ENCODE data around the gene AP1G2.

AP1G2 gene

GRCh38 chr14:23536494-23536893 lies 31.1 kb downstream of the AP1G2 start:
- DNase-seq, result no peak

- DNase-seq, result no peak
Observed at GRCh38 chr14:23535943-23536342, 31.6 kb downstream of the AP1G2 start.

GRCh38 chr14:23533652-23534435 lies 33.7 kb downstream of the AP1G2 start:
- DNase-seq, result no peak

GRCh38 chr14:23532658-23533057 lies 34.9 kb downstream of the AP1G2 start:
- DNase-seq, result no peak

GRCh38 chr14:23531391-23531790 lies 36.2 kb downstream of the AP1G2 start:
- DNase-seq, result no peak

GRCh38 chr14:23530375-23531055 lies 37.1 kb downstream of the AP1G2 start:
- no peak for DNase-seq

GRCh38 chr14:23529016-23529415 lies 38.6 kb downstream of the AP1G2 start:
- no peak for DNase-seq

GRCh38 chr14:23528555-23528954 lies 39.0 kb downstream of the AP1G2 start:
- no peak for DNase-seq

- no peak for DNase-seq
Observed at GRCh38 chr14:23525611-23526010, 42.0 kb downstream of the AP1G2 start.

GRCh38 chr14:23524954-23525353 lies 42.6 kb downstream of the AP1G2 start:
- DNase-seq, result no peak

- DNase-seq, result no peak
Observed at GRCh38 chr14:23523229-23524016, 44.2 kb downstream of the AP1G2 start.

GRCh38 chr14:23522643-23523198 lies 44.9 kb downstream of the AP1G2 start:
- DNase-seq, result no peak

- no peak for DNase-seq
Observed at GRCh38 chr14:23521785-23522640, 45.6 kb downstream of the AP1G2 start.

GRCh38 chr14:23520899-23521533 lies 46.6 kb downstream of the AP1G2 start:
- DNase-seq, result no peak

GRCh38 chr14:23518709-23519108 lies 48.9 kb downstream of the AP1G2 start:
- DNase-seq, result no peak

GRCh38 chr14:23517650-23518326 lies 49.8 kb downstream of the AP1G2 start:
- DNase-seq, result no peak

- no peak for DNase-seq
Observed at GRCh38 chr14:23514644-23514957, 53.0 kb downstream of the AP1G2 start.

- DNase-seq, result no peak
Observed at GRCh38 chr14:23513818-23514643, 53.6 kb downstream of the AP1G2 start.

GRCh38 chr14:23513005-23513817 lies 54.4 kb downstream of the AP1G2 start:
- no peak for DNase-seq

- DNase-seq, result no peak
Observed at GRCh38 chr14:23512156-23512555, 55.4 kb downstream of the AP1G2 start.

Measured in activated CD4-positive, CD25-positive, alpha-beta regulatory T cell treated with anti-CD3 and anti-CD28 coated beads, Interleukin-2, amount 50 U/mL, for 72 hours (primary cell).